ENCODE results near the gene WDFY2. TPM values are rescaled to one million over a fixed set of nuclear protein-coding genes. Genes with fewer than 3 reads are reported as not detected.

WDFY2 gene
- total RNA-seq, 1 donor: 10.2 TPM

DNA sequence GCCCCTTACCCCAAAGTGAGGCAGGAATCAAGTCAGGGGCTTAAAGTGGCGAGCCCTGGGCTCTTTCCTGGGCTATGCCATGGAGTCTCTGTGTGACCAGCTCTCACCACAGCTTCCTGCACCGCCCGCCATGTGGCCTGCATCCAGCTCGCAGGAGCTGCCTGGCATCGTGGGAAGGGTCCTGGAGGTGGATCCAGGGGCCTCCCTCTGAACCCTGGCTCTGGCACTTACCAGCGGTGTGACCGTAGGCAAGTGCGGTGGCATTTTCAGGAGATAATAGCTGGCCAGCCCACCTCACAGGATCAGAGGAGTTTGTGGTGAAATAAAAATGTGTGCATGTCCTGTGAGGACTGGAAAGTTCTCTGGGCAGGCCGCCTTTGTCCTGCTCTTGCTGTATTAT is 193.7 kb downstream of the WDFY2 start:
- no peak for TF ChIP-seq CTCF (IDR thresholded peaks at IDR 0.05; ENCODE audit: insufficient read depth, low read length)
- DNase-seq (ENCODE audit: low read depth): no peak
- no peak overlapping the region for H3K4me3 ChIP-seq (ENCODE audit: low read depth, low read length)

GRCh38 chr13:51778392-51778791 is 194.1 kb downstream of the WDFY2 start:
- no peak for TF ChIP-seq CTCF (IDR thresholded peaks at IDR 0.05; ENCODE audit: insufficient read depth, low read length)
- DNase-seq (ENCODE audit: low read depth): no peak
- no peak overlapping the region for H3K4me3 ChIP-seq (ENCODE audit: low read depth, low read length)

DNA sequence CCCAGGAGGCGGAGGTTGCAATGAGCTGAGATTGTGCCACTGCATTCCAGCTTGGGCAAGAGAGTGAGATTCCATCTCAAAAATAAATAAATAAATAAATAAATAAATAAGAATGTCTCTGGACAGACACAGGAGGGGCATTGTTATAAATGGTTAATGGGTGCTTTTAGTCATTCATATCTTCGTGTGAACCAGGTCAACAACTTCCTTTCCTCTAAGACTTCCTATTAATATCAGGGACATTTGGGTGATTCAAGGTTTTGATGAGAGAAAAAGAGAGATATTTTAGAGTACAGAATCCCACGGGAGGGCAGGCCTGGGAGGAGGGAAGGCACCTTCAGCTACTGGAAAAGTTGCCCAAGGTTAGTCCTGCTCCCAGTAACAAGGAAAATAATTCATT is 195.8 kb downstream of the WDFY2 start:
- no peak for TF ChIP-seq CTCF (IDR thresholded peaks at IDR 0.05; ENCODE audit: insufficient read depth, low read length)
- no peak for DNase-seq (ENCODE audit: low read depth)
- H3K4me3 ChIP-seq (ENCODE audit: low read depth, low read length): no peak overlapping the region

- no peak for DNase-seq (ENCODE audit: low read depth)
- H3K4me3 ChIP-seq (ENCODE audit: low read depth, low read length): no peak overlapping the region
- TF ChIP-seq CTCF (IDR thresholded peaks at IDR 0.05; ENCODE audit: insufficient read depth, low read length): no peak
These were observed 197.2 kb downstream of the WDFY2 start for GRCh38 chr13:51781246-51782022.

DNA sequence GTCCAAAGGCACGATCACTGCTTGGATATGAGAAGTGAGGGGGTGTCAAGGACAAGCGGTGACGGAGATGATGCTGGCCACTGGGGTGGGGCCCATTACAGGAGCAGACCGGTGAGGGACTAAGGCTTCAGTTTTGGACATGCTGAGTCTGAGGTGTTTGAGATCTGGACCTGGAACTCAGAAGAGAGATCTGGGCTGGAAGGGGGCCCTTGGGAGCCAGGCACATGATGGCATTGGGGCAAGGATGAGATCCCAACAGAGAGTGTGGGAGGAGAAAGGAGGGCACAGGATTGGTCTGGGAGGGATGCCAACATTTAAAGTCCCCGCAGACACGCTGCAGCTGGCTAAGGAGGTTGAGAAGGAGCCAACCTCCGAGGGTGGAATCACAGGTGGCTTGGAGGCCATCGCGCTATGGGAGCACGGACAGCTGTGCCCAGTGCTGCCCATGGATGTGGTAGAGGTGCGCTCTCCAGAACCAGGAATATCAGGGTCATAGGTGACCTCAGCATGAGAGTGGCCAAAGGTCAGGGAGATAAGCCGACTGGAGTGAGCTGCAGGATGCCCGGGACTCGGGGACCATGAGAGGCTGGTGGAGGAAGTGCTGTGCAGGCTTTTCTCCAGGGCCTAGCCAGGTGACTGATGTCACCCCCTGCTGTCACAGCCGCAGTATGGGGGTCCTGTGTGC is 197.9 kb downstream of the WDFY2 start:
- no peak for TF ChIP-seq CTCF (IDR thresholded peaks at IDR 0.05; ENCODE audit: insufficient read depth, low read length)
- H3K4me3 ChIP-seq (ENCODE audit: low read depth, low read length): no peak overlapping the region
- no peak for DNase-seq (ENCODE audit: low read depth)

DNA sequence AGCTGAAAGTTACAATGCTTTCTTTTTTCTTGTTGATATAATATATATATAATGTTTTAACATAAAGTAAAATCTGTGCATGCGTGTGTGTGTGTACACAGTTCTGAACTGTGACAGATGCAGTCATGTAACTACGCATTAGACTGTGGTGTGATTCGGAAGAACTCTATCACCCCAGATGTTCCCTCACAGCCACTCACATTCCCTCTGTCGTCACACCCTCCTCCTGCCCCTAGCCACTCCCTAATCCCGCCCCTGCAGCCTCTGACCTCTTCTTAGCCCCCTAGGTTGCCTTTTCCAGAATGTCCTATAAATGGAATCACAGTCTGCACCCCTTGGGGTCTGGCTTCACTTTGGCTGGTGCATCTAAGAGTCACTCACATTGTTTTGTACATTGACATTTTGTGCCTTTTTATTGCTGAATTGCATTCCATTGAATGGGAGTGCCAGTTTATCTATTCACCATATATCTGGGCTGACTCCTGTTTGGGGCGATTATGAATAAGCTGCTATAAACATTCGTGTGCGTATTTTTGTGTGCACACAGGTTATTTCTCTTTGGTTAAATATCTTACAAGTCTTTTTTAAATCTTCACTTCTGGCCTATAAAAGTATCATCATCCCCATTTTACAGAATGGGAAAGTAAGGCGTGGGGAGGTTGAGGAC is 199.3 kb downstream of the WDFY2 start:
- no peak for TF ChIP-seq CTCF (IDR thresholded peaks at IDR 0.05; ENCODE audit: insufficient read depth, low read length)
- no peak overlapping the region for H3K4me3 ChIP-seq (ENCODE audit: low read depth, low read length)

More for the DNA sequence above, 199.3 kb downstream of the WDFY2 start:
- no peak for DNase-seq (ENCODE audit: low read depth)

Data from fibroblast of the aortic adventitia (primary cell).